Panc1 (cell line): Measurements from ENCODE around the gene RIPK3. TPM values are rescaled to one million over a fixed set of nuclear protein-coding genes. Genes with fewer than 3 reads are reported as not detected.

Experiments used
- ATAC-seq: fragments of 200-7000 bp; cut with Tn5 transposase; 2 replicates; pipeline ENCODE4 v1.9.1; 2020; ENCODE audit warnings: mild to moderate bottlenecking, moderate library complexity
- BruUV-seq: library from RNA; stranded (reverse); fragments of 400-500 nt; replicated peaks from 2 replicates; lab custom pipeline; 2021; lab: Mats Ljungman, UMichigan
- CTCF ChIA-PET: fragments of 300-600 bp; sonication (Branson Sonifier 250); formaldehyde crosslinking; loops from one replicate; lab custom pipeline; 2022; ENCODE audit warnings: antibody characterized with exemption; lab: Charles Lee
- POLR2A ChIA-PET: fragments of 300-600 bp; sonication (Branson Sonifier 250); formaldehyde crosslinking; loops from one replicate; lab custom pipeline; 2022; ENCODE audit warnings: antibody characterized with exemption; lab: Charles Lee
- DNase-seq: peaks from one replicate; pipeline ENCODE4 v3.0.0-alpha.2; 2010; ENCODE audit warnings: low read depth, low spot score
- H3K27ac ChIP-seq: 2 replicates; pipeline ENCODE4 v1.5.1; 2011; ENCODE audit warnings: mild to moderate bottlenecking, low read length, inconsistent platforms
- H3K27me3 ChIP-seq: fragments of 200-500 bp; sonication (Bioruptor generic); 2 replicates; pipeline ENCODE4 v1.6.0; 2014; ENCODE audit warnings: low read length, inconsistent platforms; ENCODE audit not compliant: control insufficient read depth, insufficient read depth
- H3K36me3 ChIP-seq: fragments of 200-500 bp; sonication (Bioruptor generic); 2 replicates; pipeline ENCODE4 v1.5.1; 2014; ENCODE audit warnings: inconsistent platforms, mild to moderate bottlenecking, low read length, moderate library complexity; ENCODE audit not compliant: control insufficient read depth, insufficient read depth
- H3K4me1 ChIP-seq: 2 replicates; pipeline ENCODE4 v1.5.1; 2011; ENCODE audit warnings: inconsistent platforms, mild to moderate bottlenecking, low read length, moderate library complexity; ENCODE audit not compliant: control insufficient read depth, insufficient read depth
- H3K4me3 ChIP-seq, 2 experiments: 2 replicates each; pipeline ENCODE4 v1.5.1; 2011 to 2012; ENCODE audit warnings: low read depth in 2 of 2, low read length in 2 of 2, mild to moderate bottlenecking in 2 of 2, inconsistent platforms in 1 of 2, moderate library complexity in 1 of 2
- H3K9me3 ChIP-seq: fragments of 200-500 bp; sonication (Bioruptor generic); 2 replicates; pipeline ENCODE4 v1.5.1; 2014; ENCODE audit warnings: low read depth, mild to moderate bottlenecking, inconsistent platforms, low read length, moderate library complexity; ENCODE audit not compliant: control insufficient read depth, insufficient read depth
- CTCF ChIP-seq: fragments of 450-650 bp; IDR thresholded peaks from 2 replicates; pipeline ENCODE4 v1.5.1; 2017; ENCODE audit warnings: mild to moderate bottlenecking
- POLR2AphosphoS5 ChIP-seq: IDR thresholded peaks from 2 replicates; pipeline ENCODE4 v1.6.1; 2012; ENCODE audit warnings: mild to moderate bottlenecking, low read depth, low read length, moderate library complexity
- REST ChIP-seq, 2 experiments: IDR thresholded peaks; 2 replicates each; pipeline ENCODE4 v1.6.1; 2011 to 2012; ENCODE audit warnings: low read depth in 2 of 2, control low read depth in 1 of 2, low read length in 1 of 2, mild to moderate bottlenecking in 1 of 2, moderate library complexity in 1 of 2; ENCODE audit not compliant: insufficient read depth in 1 of 2
- SIN3A ChIP-seq: IDR thresholded peaks from 2 replicates; pipeline ENCODE4 v1.6.1; 2012; ENCODE audit warnings: low read depth, mild to moderate bottlenecking, low read length, moderate library complexity, borderline replicate concordance; ENCODE audit not compliant: insufficient read depth
- TCF7L2 ChIP-seq: IDR thresholded peaks from 2 replicates; pipeline ENCODE4 v1.6.1; 2011; ENCODE audit warnings: mild to moderate bottlenecking, low read depth, low read length, inconsistent platforms
- in situ Hi-C: cut with HindIII; loops from 2 replicates; pipeline ENCODE4 v1.10.0; 2016; ENCODE audit warnings: low sequenced_read_pairs, low pct_unique_long_range_greater_than_20kb
- intact Hi-C: fragments of 100-400 bp; cut with micrococcal nuclease; formaldehyde crosslinking; loops from one replicate; pipeline ENCODE4 v1.10.0; 2022; ENCODE audit not compliant: unreplicated experiment
- total RNA-seq: library from RNA; stranded (reverse); gene quantifications from one replicate; pipeline ENCODE4 v1.2.1, GENCODE V29; 2021; ENCODE audit not compliant: unreplicated experiment

RIPK3 gene
- total RNA-seq, 1 experiment from 2014 or later = not detected

- no peaks in the 10 kb centered on the region for H3K36me3 ChIP-seq
- BruUV-seq = no TSS peak
- ChIA-PET POLR2A (no interaction called here), CTCF (interaction anchor here (0.6 kb wide), 1 partner anchor 508 kb away, joined by 5 read pairs; no protein-coding TSS in a partner anchor)
- no peaks in the 10 kb centered on the region for H3K27me3 ChIP-seq
- intact Hi-C loops = no loop called here
- ATAC-seq (no peak), DNase-seq (no peak)
- no peaks in the 10 kb centered on the region for H3K4me1 ChIP-seq
- no peak overlapping the region for H3K27ac ChIP-seq
- H3K9me3 ChIP-seq = no peaks in the 10 kb centered on the region
- H3K4me3 ChIP-seq = no peak overlapping the region
- no peak for TF ChIP-seq CTCF
- no peak for TF ChIP-seq POLR2AphosphoS5
- TF ChIP-seq SIN3A = no peak
- no peak for TF ChIP-seq TCF7L2
- no peak for TF ChIP-seq REST (IDR thresholded peaks at IDR 0.05; ENCODE audit: insufficient read depth in 1 of 2, low read depth in 2 of 2, low read length in 1 of 2)
- in situ Hi-C loops = no loop called here
Measured at GRCh38 chr14:24291446-24292117, 48.2 kb downstream of the RIPK3 start.

GRCh38 chr14:24290746-24291145 lies 49.0 kb downstream of the RIPK3 start:
- TF ChIP-seq CTCF (no peak), POLR2AphosphoS5 (no peak), TCF7L2 (no peak), SIN3A (no peak), REST (IDR thresholded peaks at IDR 0.05; ENCODE audit: insufficient read depth in 1 of 2, low read depth in 2 of 2, low read length in 1 of 2) (no peak)
- DNase-seq = no peak
- Histone ChIP-seq H3K4me1 (no peaks in the 10 kb centered on the region), H3K36me3 (no peaks in the 10 kb centered on the region), H3K27ac (no peak overlapping the region), H3K4me3 (no peak overlapping the region), H3K9me3 (no peaks in the 10 kb centered on the region), H3K27me3 (no peaks in the 10 kb centered on the region)
- in situ Hi-C loops = no loop called here
- ATAC-seq = no peak
- CTCF ChIA-PET = no interaction called here
- intact Hi-C loops = no loop called here
- no TSS peak for BruUV-seq
- POLR2A ChIA-PET = no interaction called here
